Measurements from ENCODE around the gene SIX4. TPM values are rescaled to one million over a fixed set of nuclear protein-coding genes. Genes with fewer than 3 reads are reported as not detected.

SIX4 gene
- under 1 TPM in 2 of 4 donors, not detected in 2; 0.32 to 0.55 TPM for total RNA-seq

DNA sequence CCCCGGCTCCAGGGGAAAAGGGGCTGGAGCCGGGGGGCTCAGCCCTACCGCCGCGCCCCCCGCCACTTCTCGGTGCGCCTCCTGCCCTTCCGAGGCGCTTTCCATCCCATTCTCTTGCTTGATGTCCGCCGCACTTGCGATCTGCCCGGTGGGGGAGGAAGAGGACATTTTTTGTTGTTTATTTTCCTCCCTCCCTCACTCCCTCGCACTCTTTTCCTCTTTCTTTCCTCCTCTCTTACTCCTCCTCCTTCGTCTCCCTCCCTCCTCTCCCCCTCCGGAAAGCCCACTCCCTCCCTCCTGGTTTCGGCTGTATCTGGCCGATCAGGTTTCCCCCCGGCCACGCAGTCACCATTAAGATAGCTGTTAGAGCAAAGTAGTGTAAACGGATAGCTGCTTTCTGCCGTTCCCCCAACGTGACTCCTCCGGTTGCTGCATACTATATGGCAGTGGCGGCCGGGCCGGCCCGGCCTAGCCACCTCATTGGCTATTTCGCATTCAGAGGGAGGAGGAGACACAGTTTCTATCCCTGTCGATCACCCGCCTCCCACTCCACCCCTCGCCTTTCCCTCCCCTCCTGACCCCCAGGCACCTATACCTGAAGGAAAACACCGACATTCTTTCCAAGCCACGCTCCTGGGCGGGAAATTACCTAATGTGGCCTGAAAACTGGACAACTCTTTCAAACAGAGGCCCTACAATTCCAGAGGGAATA lies at the start of gene SIX4:
SIX4 (minus strand) TSS at position 445 of the 712 bp plus-strand sequence; CDS start at position 168, 277 bp downstream.
- Histone ChIP-seq H3K27ac (peak within 1 kb of the TSS; percentile 34 to 59 (median 40)), H3K36me3 (no peaks in the 10 kb centered on the region), H3K4me3 (peak within 1 kb of the TSS; percentile 44 to 77 (median 66)), H3K9me3 (no peaks in the 10 kb centered on the region), H3K27me3 (peaks cover 96% of the 10 kb centered on the region), H3K4me1 (peaks cover 15 to 32% (median 28%) of the 10 kb centered on the region in 4 donors)
- DNase-seq = peak; percentile 53
- intact Hi-C loops (cut with DNase I; ENCODE audit: low total_unique reads) = no loop called here
- 1 to 4% methylated on average over 23 to 36 of the region's 36 CpGs for WGBS, 2 donors (ENCODE audit: low coverage in 1 of 2)
- TF ChIP-seq, protein P1, sequence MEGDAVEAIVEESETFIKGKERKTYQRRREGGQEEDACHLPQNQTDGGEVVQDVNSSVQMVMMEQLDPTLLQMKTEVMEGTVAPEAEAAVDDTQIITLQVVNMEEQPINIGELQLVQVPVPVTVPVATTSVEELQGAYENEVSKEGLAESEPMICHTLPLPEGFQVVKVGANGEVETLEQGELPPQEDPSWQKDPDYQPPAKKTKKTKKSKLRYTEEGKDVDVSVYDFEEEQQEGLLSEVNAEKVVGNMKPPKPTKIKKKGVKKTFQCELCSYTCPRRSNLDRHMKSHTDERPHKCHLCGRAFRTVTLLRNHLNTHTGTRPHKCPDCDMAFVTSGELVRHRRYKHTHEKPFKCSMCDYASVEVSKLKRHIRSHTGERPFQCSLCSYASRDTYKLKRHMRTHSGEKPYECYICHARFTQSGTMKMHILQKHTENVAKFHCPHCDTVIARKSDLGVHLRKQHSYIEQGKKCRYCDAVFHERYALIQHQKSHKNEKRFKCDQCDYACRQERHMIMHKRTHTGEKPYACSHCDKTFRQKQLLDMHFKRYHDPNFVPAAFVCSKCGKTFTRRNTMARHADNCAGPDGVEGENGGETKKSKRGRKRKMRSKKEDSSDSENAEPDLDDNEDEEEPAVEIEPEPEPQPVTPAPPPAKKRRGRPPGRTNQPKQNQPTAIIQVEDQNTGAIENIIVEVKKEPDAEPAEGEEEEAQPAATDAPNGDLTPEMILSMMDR (IDR thresholded peaks at IDR 0.05) = no peak
- TF ChIP-seq POLR2AphosphoS5 (IDR thresholded peaks at IDR 0.05) (no peak), POLR2A (IDR thresholded peaks at IDR 0.05) (no peak), EP300 (IDR thresholded peaks at IDR 0.05; ENCODE audit: low read depth) (no peak)
- in situ Hi-C loops (cut with MboI; ENCODE audit: low pct_ligation_motif_present in 1 of 4, low pct_unique_long_range_greater_than_20kb in 1 of 4, low sequenced_read_pairs in 3 of 4) = no loop called here

DNA sequence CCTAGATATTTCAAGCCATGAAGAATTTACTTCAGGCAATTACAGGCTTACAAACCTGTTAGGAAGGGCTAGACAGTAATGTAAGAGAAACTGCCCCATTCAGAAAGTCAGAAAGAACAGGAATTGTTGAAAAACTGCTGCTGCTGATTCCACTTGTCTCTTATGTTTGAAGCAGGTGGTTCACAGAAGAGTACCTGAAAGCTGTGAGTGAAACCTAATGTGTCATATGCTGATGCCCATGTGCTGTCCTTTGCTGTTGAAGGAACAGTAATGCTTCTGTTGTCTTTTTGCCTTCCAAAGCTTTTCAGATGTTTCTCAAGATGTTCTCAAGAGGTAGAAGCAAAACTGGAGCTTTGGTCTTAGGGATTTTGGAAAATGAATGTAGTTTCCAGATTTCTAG lies 49.4 kb upstream of the SIX4 start:
- intact Hi-C loops (cut with DNase I; ENCODE audit: low total_unique reads) (no loop called here), in situ Hi-C loops (cut with MboI; ENCODE audit: low pct_ligation_motif_present in 1 of 4, low pct_unique_long_range_greater_than_20kb in 1 of 4, low sequenced_read_pairs in 3 of 4) (no loop called here)
- H3K27ac ChIP-seq = no peak overlapping the region

DNA sequence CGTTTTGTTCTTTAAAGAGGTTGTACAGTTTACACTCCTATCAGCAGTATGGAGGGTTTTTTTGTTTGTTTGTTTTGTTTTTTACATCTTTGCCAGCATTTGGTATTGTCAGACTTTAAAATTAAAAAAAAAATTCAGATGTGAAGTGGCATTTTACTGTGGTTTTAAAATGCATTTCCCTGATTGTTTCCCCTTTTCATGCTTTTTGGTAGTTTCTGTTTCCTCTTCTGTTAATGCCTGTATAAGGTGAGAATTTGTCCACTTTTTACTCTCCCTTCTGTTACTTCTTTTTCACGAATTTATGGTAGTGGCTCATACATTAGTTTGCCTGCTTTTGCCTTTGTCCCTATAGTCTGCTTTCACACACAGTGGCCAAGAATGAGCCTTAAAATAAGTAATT lies 47.0 kb upstream of the SIX4 start:
- Histone ChIP-seq H3K4me1 (no peaks in the 10 kb centered on the region), H3K27ac (no peak overlapping the region), H3K4me3 (no peak overlapping the region), H3K27me3 (no peaks in the 10 kb centered on the region), H3K36me3 (no peaks in the 10 kb centered on the region), H3K9me3 (no peaks in the 10 kb centered on the region)
- in situ Hi-C loops (cut with MboI; ENCODE audit: low pct_ligation_motif_present in 1 of 4, low pct_unique_long_range_greater_than_20kb in 1 of 4, low sequenced_read_pairs in 3 of 4) (no loop called here), intact Hi-C loops (cut with DNase I; ENCODE audit: low total_unique reads) (no loop called here)
- 39 to 45% methylated on average over 2 of the region's 2 CpGs for whole genome bisulfite sequencing, 2 donors (ENCODE audit: low coverage in 1 of 2)
- no peak for DNase-seq
- TF ChIP-seq EP300 (IDR thresholded peaks at IDR 0.05; ENCODE audit: low read depth) = no peak
- TF ChIP-seq POLR2A (IDR thresholded peaks at IDR 0.05) = no peak
- TF ChIP-seq, protein P1 (IDR thresholded peaks at IDR 0.05) = no peak
- TF ChIP-seq POLR2AphosphoS5 (IDR thresholded peaks at IDR 0.05) = no peak

More for the DNA sequence above, 49.4 kb upstream of the SIX4 start:
- TF ChIP-seq POLR2AphosphoS5 (IDR thresholded peaks at IDR 0.05) = no peak
- TF ChIP-seq POLR2A (IDR thresholded peaks at IDR 0.05) = no peak
- no peak for TF ChIP-seq EP300 (IDR thresholded peaks at IDR 0.05; ENCODE audit: low read depth)
- TF ChIP-seq, protein P1 (IDR thresholded peaks at IDR 0.05) = no peak
- H3K27me3 ChIP-seq = no peaks in the 10 kb centered on the region
- H3K36me3 ChIP-seq = no peaks in the 10 kb centered on the region
- no peaks in the 10 kb centered on the region for H3K4me1 ChIP-seq
- no peak overlapping the region for H3K4me3 ChIP-seq
- no peak for DNase-seq
- H3K9me3 ChIP-seq = no peaks in the 10 kb centered on the region

DNA sequence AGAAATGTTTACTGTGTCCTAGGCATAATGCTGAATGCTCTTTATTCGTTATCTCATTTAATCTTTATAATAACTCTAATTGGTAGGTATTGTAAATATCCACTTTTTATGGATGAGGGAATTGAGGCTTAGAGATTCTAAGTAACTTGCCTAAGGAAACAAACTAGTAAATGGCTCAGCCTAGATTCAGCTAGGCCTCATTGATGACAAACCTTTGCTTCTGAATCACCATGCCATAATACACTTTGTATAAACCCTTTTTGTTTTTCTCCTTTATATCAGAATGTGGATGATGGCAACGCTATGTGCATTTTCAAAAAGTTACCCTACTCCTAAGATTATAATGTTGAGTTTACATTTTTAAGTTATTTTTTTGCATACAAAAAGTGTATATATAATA lies 44.5 kb upstream of the SIX4 start:
- in situ Hi-C loops (cut with MboI; ENCODE audit: low pct_ligation_motif_present in 1 of 4, low pct_unique_long_range_greater_than_20kb in 1 of 4, low sequenced_read_pairs in 3 of 4) = no loop called here
- Histone ChIP-seq H3K4me1 (no peaks in the 10 kb centered on the region), H3K36me3 (no peaks in the 10 kb centered on the region), H3K4me3 (no peak overlapping the region), H3K27me3 (no peaks in the 10 kb centered on the region), H3K9me3 (no peaks in the 10 kb centered on the region), H3K27ac (no peak overlapping the region)
- WGBS, 2 donors (ENCODE audit: low coverage in 1 of 2) = 95 to 100% methylated on average over 1 to 2 of the region's 2 CpGs
- TF ChIP-seq, protein P1 (IDR thresholded peaks at IDR 0.05) = no peak
- TF ChIP-seq POLR2AphosphoS5 (IDR thresholded peaks at IDR 0.05) = no peak
- TF ChIP-seq EP300 (IDR thresholded peaks at IDR 0.05; ENCODE audit: low read depth) = no peak
- no peak for TF ChIP-seq POLR2A (IDR thresholded peaks at IDR 0.05)
- intact Hi-C loops (cut with DNase I; ENCODE audit: low total_unique reads) = no loop called here
- no peak for DNase-seq
